GM19328 (cell line): Measurements from ENCODE around the gene VCAM1.
"Not testable (repeated sequence)": the region's sequence is repeated elsewhere in the genome, so short reads cannot be mapped to it uniquely, and the experiment has no call there.

Experiments
- ATAC-seq: cut with Tn5 transposase; IDR thresholded peaks from one replicate; pipeline ENCODE4 v1.9.1; 2021; ENCODE audit warnings: mild to moderate bottlenecking, moderate library complexity; ENCODE audit not compliant: unreplicated experiment

VCAM1 gene

DNA sequence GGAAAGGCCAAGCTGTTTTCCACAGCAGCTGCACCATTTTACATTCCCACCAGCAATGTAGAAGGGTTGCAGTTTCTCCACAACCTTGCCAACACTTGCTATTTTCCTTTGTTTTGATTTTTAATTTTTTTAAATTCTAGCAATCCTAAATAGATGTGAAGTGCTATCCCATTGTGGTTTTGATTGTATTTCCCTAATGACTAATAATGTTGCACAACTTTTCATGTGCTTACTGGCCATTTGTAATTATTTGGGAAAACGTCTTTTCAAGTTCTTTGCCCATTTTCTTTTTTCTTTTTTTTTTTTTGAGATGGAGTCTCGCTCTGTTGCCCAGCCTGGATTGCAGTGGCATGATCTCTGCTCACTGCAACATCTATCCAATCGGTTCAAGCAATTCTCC, 53.9 kb downstream of the VCAM1 start:
- no peak for ATAC-seq

DNA sequence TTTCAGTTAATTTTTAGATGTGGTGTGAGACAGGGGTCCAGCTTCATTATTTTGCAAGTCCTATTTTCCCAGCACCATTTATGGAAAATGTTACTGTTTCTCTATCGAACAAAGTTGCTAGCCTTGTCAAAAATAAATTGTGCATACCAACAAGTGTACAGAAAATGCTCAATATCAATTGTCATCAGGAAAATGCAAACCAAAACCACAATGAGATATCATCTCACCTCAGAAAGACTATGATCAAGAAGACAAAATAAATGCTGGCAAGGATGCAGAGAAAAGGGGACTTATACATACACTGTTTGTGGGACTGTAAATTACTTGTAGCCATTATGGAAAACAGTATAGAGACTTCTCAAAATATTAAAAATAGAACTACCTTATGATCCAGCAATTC, 54.8 kb downstream of the VCAM1 start:
- no peak for ATAC-seq

GRCh38 chr1:100775483-100775882, 55.9 kb downstream of the VCAM1 start:
- no peak for ATAC-seq

GRCh38 chr1:100778748-100779147, 59.2 kb downstream of the VCAM1 start:
- ATAC-seq, result no peak

- ATAC-seq, result no peak
Observed at GRCh38 chr1:100780814-100781213, 61.3 kb downstream of the VCAM1 start.

DNA sequence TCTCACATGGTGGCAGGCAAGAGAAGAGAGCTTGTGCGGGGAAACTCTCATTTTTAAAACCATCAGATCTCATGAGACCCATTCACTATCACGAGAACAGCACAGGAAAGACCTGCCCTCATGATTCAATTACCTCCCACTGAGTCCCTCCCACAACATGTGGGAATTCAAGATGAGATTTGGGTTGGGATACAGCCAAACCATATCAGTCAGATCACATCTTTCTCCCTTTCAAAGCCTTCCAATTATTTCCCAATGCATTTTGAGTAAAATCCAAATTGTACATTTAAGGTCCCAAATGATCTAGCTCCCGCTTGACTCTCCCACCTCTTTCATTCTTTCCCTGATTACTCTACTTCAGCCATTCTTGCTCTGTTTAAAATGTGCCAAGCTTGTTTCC, 62.2 kb downstream of the VCAM1 start:
- not testable (repeated sequence) for ATAC-seq

GRCh38 chr1:100782473-100783039, 63.0 kb downstream of the VCAM1 start:
- no peak for ATAC-seq

- no peak for ATAC-seq
Observed at GRCh38 chr1:100785470-100786052, 66.0 kb downstream of the VCAM1 start.

GRCh38 chr1:100786870-100787269, 67.3 kb downstream of the VCAM1 start:
- no peak for ATAC-seq
